HCT116 (cell line): ENCODE measurements around the gene ADAM15.

Experiments
- EZH2 ChIP-seq: fragments of 200-600 bp; sonication (generic); IDR thresholded peaks from 2 replicates; pipeline ENCODE4 v1.6.1; 2017; ENCODE audit warnings: antibody characterized with exemption, mixed run types
- POLR2A ChIP-seq: IDR thresholded peaks from 2 replicates; pipeline ENCODE4 v1.7.0; 2011; ENCODE audit warnings: borderline replicate concordance; ENCODE audit not compliant: insufficient read depth, insufficient read length; ENCODE audit errors: extremely low read depth
- POLR2AphosphoS5 ChIP-seq: IDR thresholded peaks from 2 replicates; pipeline ENCODE4 v1.6.1; 2011; ENCODE audit warnings: mild to moderate bottlenecking, low read depth, low read length, moderate library complexity
- RAD21 ChIP-seq: IDR thresholded peaks from 2 replicates; pipeline ENCODE4 v1.6.1; 2012; ENCODE audit warnings: low read depth, mild to moderate bottlenecking
- TCF7L2 ChIP-seq: IDR thresholded peaks from 2 replicates; pipeline ENCODE4 v1.7.0; 2011; ENCODE audit warnings: borderline replicate concordance, inconsistent platforms; ENCODE audit not compliant: insufficient read depth, insufficient read length; ENCODE audit errors: extremely low read depth
- YY1 ChIP-seq: IDR thresholded peaks from 2 replicates; pipeline ENCODE4 v1.6.1; 2011; ENCODE audit warnings: low read length, low read depth, moderate library complexity, mild to moderate bottlenecking; ENCODE audit not compliant: insufficient replicate concordance; ENCODE audit errors: extremely low read depth
- TF ChIP-seq, protein P1 (sequence below), 3 experiments: fragments of 200-600 bp in 1 of 3; sonication (generic) in 1 of 3; IDR thresholded peaks in 2 of 3; conservative IDR thresholded peaks in 1 of 3; 2 replicates each; pipeline ENCODE4 v1.5.1; 2012 to 2017; ENCODE audit warnings: low read depth in 2 of 3, low read length in 2 of 3, antibody characterized with exemption in 1 of 3, borderline replicate concordance in 1 of 3, control low read depth in 1 of 3, mild to moderate bottlenecking in 1 of 3, mixed read lengths in 1 of 3, mixed run types in 1 of 3, moderate library complexity in 1 of 3; ENCODE audit not compliant: insufficient read depth in 1 of 3
- TF ChIP-seq, protein P2 (sequence below): IDR thresholded peaks from 2 replicates; pipeline ENCODE4 v1.6.1; 2012
- TF ChIP-seq, protein P3 (sequence below): IDR thresholded peaks from 2 replicates; pipeline ENCODE4 v1.6.1; 2012

DNA sequence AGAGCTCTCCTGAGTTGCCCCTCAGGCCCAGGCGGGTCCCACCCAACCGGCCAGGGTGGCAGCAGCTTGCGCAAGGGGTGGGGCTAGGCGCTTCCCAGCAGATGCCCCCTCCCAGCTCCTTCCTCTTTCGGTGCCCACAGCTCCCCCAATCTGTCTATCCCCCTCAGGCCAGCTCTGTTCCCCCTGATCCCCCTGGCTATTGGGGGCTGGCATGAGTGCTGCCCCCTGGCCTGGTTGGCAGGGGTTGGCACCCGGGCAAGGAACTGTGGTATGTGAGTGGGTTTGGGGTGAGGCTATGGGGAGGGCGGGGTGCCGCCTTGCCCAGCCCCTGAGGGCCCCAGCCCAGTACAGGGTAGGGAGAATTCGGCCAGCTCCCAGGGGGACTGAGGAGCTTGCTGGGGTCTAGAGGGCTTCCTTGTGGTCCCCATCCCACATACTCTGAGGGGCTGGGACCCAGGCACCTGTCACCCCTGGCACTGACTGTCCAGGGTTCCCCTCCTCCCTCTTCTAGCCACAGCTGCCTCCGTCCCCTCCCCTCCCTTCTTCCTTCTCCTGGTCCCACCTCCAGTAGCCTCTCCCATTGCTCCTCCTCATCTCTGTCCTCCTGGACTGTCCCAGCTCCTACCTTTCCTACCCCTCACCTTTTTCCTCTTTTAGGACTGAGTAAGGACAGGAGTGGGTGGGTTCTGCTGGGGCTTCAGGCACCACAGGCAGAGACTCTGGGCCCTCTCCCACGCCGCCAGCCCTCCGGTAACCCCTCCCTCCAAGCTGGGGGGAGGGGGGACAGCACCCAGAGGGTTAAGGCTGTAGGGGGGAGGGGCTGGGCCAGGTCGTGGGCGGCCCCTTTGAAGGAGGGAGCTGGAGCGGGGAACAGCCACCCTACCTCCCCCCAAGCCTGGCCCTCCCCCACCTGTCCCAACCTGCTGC is 42.8 kb upstream of the ADAM15 start:
- TF ChIP-seq, protein P1, sequence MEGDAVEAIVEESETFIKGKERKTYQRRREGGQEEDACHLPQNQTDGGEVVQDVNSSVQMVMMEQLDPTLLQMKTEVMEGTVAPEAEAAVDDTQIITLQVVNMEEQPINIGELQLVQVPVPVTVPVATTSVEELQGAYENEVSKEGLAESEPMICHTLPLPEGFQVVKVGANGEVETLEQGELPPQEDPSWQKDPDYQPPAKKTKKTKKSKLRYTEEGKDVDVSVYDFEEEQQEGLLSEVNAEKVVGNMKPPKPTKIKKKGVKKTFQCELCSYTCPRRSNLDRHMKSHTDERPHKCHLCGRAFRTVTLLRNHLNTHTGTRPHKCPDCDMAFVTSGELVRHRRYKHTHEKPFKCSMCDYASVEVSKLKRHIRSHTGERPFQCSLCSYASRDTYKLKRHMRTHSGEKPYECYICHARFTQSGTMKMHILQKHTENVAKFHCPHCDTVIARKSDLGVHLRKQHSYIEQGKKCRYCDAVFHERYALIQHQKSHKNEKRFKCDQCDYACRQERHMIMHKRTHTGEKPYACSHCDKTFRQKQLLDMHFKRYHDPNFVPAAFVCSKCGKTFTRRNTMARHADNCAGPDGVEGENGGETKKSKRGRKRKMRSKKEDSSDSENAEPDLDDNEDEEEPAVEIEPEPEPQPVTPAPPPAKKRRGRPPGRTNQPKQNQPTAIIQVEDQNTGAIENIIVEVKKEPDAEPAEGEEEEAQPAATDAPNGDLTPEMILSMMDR (IDR thresholded peaks at IDR 0.05 in 2 of 3, conservative IDR thresholded peaks at IDR 0.05 in 1 of 3; ENCODE audit: borderline replicate concordance in 1 of 3, insufficient read depth in 1 of 3, low read depth in 2 of 3, low read length in 2 of 3), result no peak
- no peak for TF ChIP-seq TCF7L2
- no peak for TF ChIP-seq EZH2
- TF ChIP-seq YY1, result no peak
- no peak for TF ChIP-seq POLR2A
- no peak for TF ChIP-seq POLR2AphosphoS5
- TF ChIP-seq, protein P2, sequence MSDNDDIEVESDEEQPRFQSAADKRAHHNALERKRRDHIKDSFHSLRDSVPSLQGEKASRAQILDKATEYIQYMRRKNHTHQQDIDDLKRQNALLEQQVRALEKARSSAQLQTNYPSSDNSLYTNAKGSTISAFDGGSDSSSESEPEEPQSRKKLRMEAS, result no peak
- no peak for TF ChIP-seq RAD21
- TF ChIP-seq, protein P3, sequence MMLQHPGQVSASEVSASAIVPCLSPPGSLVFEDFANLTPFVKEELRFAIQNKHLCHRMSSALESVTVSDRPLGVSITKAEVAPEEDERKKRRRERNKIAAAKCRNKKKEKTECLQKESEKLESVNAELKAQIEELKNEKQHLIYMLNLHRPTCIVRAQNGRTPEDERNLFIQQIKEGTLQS, result no peak
